IPS-18a (cell line): ENCODE results near the gene TNFAIP8L3.

Source experiments
- H3K27ac ChIP-seq: one replicate; pipeline ENCODE4 v1.5.1; 2013; ENCODE audit warnings: low read length
- H3K27me3 ChIP-seq: one replicate; pipeline ENCODE4 v1.6.1; 2013; ENCODE audit warnings: mild to moderate bottlenecking, low read length; ENCODE audit not compliant: control insufficient read depth, insufficient read depth
- H3K36me3 ChIP-seq: one replicate; pipeline ENCODE4 v1.6.1; 2013; ENCODE audit warnings: low read depth, low read length; ENCODE audit not compliant: control insufficient read depth
- H3K4me1 ChIP-seq: one replicate; pipeline ENCODE4 v1.6.1; 2013; ENCODE audit warnings: low read depth, low read length; ENCODE audit not compliant: control insufficient read depth
- H3K4me3 ChIP-seq: one replicate; pipeline ENCODE4 v1.5.1; 2013; ENCODE audit warnings: low read length
- H3K9ac ChIP-seq: one replicate; pipeline ENCODE4 v1.6.1; 2013; ENCODE audit warnings: mild to moderate bottlenecking, low read length, moderate library complexity
- H3K9me3 ChIP-seq: one replicate; pipeline ENCODE4 v1.6.1; 2013; ENCODE audit warnings: low read depth, low read length; ENCODE audit not compliant: control insufficient read depth

The TNFAIP8L3 gene

DNA sequence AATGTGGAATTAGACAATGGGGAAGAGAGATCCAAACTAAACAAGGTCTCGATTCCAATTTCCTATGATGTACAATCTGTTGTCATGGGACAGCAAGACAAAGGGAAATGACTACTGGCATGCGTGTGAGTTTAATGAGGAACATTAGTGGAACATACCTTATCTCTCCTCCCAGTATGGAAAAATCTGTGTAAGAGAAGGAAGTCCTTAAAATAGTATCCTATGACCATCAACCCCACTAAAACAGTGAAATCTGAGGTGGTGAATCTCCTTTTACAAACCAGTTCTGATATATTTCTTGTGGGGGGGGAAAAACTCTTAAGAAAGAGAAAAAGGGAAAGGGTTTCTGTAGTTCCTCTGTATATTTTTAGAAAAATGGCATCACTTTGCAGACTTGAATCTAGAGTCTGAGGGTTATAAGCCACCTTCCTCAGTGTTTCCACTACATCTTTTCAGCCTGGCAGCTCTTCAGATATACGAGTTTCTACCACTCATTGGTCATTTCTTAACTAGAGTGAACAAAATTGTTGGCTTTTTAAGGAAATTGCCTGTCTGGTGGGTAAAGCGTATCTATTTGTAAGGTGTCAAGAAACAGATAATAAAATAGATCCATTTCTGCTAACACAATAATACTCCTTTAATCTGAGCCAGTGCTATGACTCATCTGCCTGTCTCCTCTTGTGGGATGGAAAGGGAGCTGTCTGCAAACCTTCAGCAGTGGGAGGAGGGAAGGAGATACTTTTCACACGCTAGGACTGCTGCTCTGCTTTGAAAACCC lies 3.0 kb upstream of the TNFAIP8L3 start:
- H3K27ac ChIP-seq: no peak overlapping the region
- H3K27me3 ChIP-seq: peaks cover 48% of the 10 kb centered on the region

DNA sequence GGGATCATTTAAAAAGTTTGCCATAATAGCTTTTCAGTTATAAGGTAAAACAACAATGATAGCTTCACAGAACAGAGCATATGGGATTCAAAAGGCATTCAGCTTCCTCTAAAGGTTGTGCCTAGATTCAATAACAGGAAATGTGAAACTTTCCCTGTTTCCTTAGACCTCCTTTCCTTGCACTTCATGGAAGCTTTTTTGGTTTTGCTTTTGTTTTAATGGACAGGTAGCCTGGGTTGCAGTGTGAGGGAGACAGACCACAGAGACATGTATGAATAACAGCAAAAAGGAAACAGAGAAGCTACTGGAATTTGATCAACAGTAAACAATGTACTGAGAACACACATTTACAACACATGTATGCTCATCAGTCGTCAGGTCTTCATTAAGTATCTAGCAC lies 2.3 kb upstream of the TNFAIP8L3 start:
- Histone ChIP-seq H3K4me3 (no peak overlapping the region), H3K4me1 (no peaks in the 10 kb centered on the region), H3K9me3 (no peaks in the 10 kb centered on the region), H3K27me3 (peaks cover 56% of the 10 kb centered on the region), H3K36me3 (no peaks in the 10 kb centered on the region), H3K27ac (no peak overlapping the region), H3K9ac (no peak overlapping the region)

More for the DNA sequence above, 3.0 kb upstream of the TNFAIP8L3 start:
- Histone ChIP-seq H3K9ac (no peak overlapping the region), H3K9me3 (no peaks in the 10 kb centered on the region), H3K4me3 (no peak overlapping the region), H3K4me1 (no peaks in the 10 kb centered on the region), H3K36me3 (no peaks in the 10 kb centered on the region)

DNA sequence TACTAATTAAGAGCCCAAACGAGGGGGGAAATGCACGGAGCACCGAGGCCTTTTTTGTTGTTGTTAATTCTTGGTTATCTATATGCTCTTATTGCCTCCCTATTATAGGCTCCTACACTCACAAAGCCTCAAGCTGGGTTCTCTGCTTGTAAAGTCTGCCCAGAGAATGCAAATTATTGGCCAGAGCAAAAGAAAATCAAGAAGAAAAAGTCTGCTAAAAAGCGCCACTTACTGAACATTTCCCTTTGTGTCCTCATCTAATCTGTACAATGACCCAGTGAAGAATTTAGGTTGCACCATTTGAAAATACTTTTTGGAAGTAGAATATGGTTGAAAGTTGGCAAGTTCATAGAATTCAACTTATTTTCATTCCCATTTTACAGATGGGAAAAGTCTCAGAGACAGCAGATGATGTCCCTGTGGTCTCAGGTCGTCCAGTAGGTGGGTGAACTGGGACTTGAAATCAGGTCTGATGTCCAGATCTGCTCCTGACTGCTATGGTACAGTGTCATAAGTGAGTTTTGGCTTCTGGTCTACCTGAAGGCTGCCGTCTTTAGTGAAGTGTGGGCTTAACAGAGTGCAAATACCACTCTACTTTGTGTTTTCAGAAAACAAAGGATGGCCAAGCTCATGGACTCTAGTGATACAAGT lies 1.1 kb upstream of the TNFAIP8L3 start:
- H3K4me3 ChIP-seq: peak overlapping the region; percentile 68
- H3K27me3 ChIP-seq: peaks cover 67% of the 10 kb centered on the region

DNA sequence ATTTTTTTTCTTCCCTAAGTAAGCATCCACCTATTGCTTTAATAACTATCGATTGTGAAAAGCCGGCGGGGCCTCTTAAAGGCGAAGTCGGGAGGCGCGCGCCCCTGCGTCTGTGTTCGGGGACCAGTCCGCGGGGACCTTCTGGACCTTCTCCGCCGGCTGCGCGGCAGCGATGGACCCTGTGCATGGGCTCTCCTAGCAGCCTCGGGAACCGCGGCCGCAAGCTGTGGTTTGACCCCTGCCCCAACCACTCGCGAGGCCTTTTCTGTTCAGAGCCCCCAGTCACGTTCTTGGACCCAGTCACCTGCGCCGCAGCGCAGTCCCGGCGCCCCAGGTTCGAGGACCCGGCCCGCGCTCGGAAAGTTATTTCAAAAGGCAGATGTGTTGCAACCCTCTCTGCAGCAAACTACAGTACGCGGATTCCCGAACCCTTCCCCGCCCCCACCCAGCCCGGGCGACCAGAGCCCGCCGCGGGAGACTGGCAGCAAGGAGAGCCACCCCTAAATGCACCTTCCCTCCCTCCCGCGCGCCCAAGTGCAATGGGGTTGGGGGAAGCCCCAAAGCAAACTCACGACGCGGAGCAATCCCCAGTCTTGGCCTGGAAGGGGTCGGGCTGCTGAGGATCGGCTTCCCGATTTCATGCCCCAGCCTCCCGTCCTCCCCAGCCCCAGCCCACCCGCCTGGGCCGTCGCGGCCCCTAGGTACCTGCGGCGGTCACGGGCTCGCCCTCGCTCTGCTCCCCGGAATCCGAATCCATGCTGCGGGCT lies 684 bp downstream of the TNFAIP8L3 start:
- no peaks in the 10 kb centered on the region for H3K36me3 ChIP-seq
- no peak overlapping the region for H3K9ac ChIP-seq
- peak overlapping the region; percentile 48 for H3K4me3 ChIP-seq
- H3K4me1 ChIP-seq: no peaks in the 10 kb centered on the region
- H3K9me3 ChIP-seq: no peaks in the 10 kb centered on the region
- no peak overlapping the region for H3K27ac ChIP-seq
- H3K27me3 ChIP-seq: peaks cover 67% of the 10 kb centered on the region

More for the DNA sequence above, 1.1 kb upstream of the TNFAIP8L3 start:
- Histone ChIP-seq H3K36me3 (no peaks in the 10 kb centered on the region), H3K4me1 (no peaks in the 10 kb centered on the region), H3K9me3 (no peaks in the 10 kb centered on the region), H3K9ac (no peak overlapping the region), H3K27ac (no peak overlapping the region)

DNA sequence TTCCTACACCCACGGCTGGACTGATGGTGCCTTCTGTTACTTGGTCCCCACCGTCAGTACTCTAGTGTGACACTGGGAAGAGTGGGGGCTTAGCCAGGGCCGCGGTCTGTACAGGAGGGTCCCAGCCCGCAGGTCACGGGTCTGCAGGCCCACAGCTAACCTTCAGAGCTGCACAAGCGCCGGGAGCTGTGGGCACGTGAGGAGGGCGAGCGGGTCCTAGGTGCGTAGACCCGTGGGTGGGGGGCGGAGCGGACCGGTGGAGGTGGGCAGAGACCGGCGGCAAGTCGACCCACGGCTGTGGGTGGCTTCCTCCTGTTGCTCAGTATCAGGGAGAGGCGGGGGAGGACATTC lies 1.2 kb downstream of the TNFAIP8L3 start:
- Histone ChIP-seq H3K4me1 (peaks cover 2% of the 10 kb centered on the region), H3K9me3 (no peaks in the 10 kb centered on the region), H3K36me3 (no peaks in the 10 kb centered on the region), H3K9ac (no peak overlapping the region), H3K27ac (no peak overlapping the region), H3K4me3 (peak overlapping the region; percentile 48), H3K27me3 (peaks cover 67% of the 10 kb centered on the region)

DNA sequence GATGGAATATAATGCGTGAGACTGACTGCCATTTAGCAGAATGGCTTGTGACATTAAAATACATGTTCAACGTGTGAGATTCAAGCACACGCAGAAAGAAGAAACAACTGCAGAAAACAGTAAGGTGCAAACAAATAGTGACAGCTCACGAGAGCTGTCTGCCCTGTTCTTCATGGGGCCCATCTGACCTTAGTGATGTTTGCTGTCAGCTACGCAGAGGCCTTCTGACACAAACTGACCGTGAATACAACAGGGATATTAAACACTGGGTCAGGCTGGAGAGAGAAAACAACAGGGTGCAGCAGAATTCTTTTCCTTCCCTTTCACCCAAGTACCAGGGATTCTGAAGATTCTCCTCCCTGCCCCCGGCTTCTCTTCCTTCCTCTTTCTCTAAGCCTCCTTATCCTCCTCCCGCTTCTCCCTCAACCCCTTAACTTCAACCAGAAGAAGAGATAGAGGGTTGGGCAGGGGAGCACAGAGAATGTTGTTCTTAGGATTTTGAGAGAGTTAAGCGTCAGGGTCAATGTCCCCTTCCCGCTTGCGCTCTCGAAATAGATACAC lies 2.1 kb downstream of the TNFAIP8L3 start:
- no peaks in the 10 kb centered on the region for H3K9me3 ChIP-seq
- H3K4me1 ChIP-seq: peaks cover 5% of the 10 kb centered on the region
- H3K27me3 ChIP-seq: peaks cover 63% of the 10 kb centered on the region
- H3K4me3 ChIP-seq: no peak overlapping the region
- H3K9ac ChIP-seq: no peak overlapping the region
- no peaks in the 10 kb centered on the region for H3K36me3 ChIP-seq
- no peak overlapping the region for H3K27ac ChIP-seq

DNA sequence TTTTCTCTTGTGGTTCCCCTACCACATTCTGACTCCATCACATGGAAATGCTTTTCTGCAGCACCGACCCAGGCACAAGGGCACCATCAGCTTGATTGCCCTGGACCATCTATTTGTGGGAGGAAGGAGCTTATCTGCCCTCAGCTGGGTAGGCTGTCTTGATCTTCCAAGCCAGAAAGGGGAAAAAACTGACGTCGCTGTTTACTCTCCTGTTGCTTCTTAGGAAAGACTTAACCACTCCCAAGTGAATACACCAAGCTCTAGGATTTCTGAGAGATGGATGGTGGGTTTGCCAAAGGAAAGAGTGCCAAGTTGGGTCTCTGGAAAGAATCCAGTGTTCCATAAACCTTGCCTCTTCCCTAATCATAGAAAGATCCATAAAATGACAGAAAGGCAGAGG lies 4.0 kb downstream of the TNFAIP8L3 start:
- Histone ChIP-seq H3K9me3 (no peaks in the 10 kb centered on the region), H3K4me3 (no peak overlapping the region), H3K4me1 (peaks cover 5% of the 10 kb centered on the region), H3K27ac (no peak overlapping the region), H3K36me3 (no peaks in the 10 kb centered on the region), H3K27me3 (peaks cover 47% of the 10 kb centered on the region), H3K9ac (no peak overlapping the region)

DNA sequence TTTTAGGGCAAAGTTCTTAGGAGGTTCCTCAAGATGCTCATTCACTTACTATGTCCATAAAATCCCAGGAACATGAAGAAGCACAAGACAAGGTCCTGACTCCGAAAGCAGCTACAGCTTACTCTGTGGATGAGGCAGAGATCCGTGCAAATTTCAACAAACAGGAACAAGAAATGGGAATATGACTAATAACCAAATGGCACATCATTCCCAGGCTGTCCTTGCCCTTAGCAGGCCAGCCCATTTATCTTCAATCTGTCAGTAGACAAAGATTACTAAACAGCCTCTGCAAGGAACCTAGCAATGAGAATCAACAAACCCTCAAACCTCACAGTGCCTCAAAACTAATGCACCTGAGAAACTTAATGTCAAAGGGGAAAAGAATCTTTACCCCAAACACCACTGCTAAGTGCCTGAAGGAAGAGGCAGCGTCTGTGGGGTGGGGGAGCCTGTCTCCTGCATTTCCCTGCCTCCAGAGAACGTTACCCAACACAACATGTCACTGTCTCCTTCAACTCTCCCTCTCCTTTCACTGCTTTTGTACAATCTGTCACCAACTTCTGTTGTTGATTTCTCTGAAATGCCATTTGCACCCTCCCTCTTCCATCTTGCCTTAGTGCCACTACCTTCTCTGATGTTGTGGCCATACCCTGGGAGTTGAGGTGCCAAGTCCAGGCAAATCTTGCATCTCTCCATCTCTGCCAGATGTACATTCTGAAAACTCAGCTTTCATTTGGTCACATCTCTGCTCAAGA lies 4.8 kb downstream of the TNFAIP8L3 start:
- Histone ChIP-seq H3K27ac (no peak overlapping the region), H3K36me3 (no peaks in the 10 kb centered on the region), H3K27me3 (peaks cover 38% of the 10 kb centered on the region), H3K9ac (no peak overlapping the region), H3K4me1 (peaks cover 5% of the 10 kb centered on the region), H3K9me3 (no peaks in the 10 kb centered on the region), H3K4me3 (no peak overlapping the region)

DNA sequence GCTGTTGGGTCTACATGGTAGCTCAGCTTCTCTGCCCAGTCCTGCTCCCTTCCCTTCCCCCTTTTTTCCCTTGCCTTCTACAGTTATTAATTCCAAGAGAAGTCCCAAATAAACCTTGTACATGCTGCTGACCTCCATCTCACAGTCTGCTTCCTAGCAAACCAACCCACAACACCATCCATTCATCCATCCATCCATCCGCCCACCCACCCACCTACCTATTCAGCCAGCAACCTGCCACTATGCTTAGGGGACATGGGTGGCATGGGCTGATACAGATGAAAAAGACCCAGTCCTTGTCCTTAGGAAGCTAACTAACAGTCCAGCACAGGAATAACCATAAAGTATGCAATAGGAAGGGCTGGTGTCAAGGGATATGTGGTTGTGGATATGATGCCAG lies 5.7 kb downstream of the TNFAIP8L3 start:
- no peaks in the 10 kb centered on the region for H3K9me3 ChIP-seq
- H3K36me3 ChIP-seq: no peaks in the 10 kb centered on the region
- peaks cover 32% of the 10 kb centered on the region for H3K27me3 ChIP-seq
- H3K4me3 ChIP-seq: no peak overlapping the region
- no peak overlapping the region for H3K27ac ChIP-seq
- peaks cover 5% of the 10 kb centered on the region for H3K4me1 ChIP-seq
- H3K9ac ChIP-seq: no peak overlapping the region

DNA sequence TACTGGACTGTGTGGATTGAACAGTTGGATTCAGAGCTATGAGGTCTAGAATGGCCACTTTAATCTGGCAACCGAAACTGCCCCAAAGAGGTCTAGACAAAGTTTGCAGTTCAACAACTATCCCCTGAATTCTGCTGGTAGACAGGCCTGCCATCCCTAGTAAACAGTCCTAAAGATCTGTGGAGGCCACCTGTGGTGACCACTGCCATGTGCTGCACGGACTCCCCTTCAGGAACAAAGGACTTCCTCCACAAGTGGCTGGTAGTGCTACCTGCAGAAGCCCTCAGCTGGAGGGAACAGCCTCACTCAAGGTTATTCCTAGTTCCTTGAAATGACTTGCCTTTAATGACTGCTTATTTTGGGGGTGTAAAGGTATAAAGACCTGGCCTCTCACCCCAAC lies 6.1 kb downstream of the TNFAIP8L3 start:
- Histone ChIP-seq H3K9me3 (no peaks in the 10 kb centered on the region), H3K27ac (no peak overlapping the region), H3K4me3 (no peak overlapping the region), H3K9ac (no peak overlapping the region), H3K4me1 (peaks cover 6% of the 10 kb centered on the region), H3K27me3 (peaks cover 27% of the 10 kb centered on the region), H3K36me3 (no peaks in the 10 kb centered on the region)

DNA sequence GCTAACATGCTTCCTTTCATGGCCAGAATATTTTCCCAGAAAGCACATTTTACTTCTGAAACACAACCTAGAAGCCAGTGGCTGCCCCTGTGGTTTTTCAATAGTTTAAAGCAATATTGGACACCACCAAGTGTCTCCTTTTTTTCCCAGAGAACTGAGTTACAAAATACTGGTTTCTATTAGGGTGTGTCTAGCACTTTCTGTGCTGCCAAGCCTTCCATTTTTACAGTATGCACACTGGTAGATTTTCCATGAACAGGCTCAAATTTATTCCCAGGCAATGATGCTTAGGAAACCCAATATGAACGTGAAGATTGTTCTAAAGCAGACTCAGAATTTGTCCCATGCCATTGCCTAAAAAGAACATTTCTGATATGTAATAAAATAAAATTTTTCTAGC lies 7.2 kb downstream of the TNFAIP8L3 start:
- H3K27me3 ChIP-seq: peaks cover 16% of the 10 kb centered on the region
- H3K4me3 ChIP-seq: no peak overlapping the region
- no peak overlapping the region for H3K27ac ChIP-seq
- peaks cover 10% of the 10 kb centered on the region for H3K4me1 ChIP-seq
- no peaks in the 10 kb centered on the region for H3K36me3 ChIP-seq
- no peak overlapping the region for H3K9ac ChIP-seq
- no peaks in the 10 kb centered on the region for H3K9me3 ChIP-seq
